ENCODE data around the gene OTUD6A.
"Not testable (repeated sequence)": the region's sequence is repeated elsewhere in the genome, so short reads cannot be mapped to it uniquely, and the experiment has no call there.

The OTUD6A gene

GRCh38 chrX:70049406-70049805, 12.9 kb upstream of the OTUD6A start:
- DNase-seq (ENCODE audit: low spot score), result no peak

GRCh38 chrX:70049925-70050324, 12.3 kb upstream of the OTUD6A start, which contains the start of gene AWAT2:
AWAT2 (minus strand) TSS chrX:70049938; CDS start chrX:70049932, 6 bp downstream.
- no peak for DNase-seq (ENCODE audit: low spot score)

- no peak for DNase-seq (ENCODE audit: low spot score)
Measured at GRCh38 chrX:70052895-70053615, 9.2 kb upstream of the OTUD6A start.

GRCh38 chrX:70054391-70054790, 7.9 kb upstream of the OTUD6A start:
- no peak for DNase-seq (ENCODE audit: low spot score)

GRCh38 chrX:70062961-70063550, 799 bp downstream of the OTUD6A start:
- no peak for DNase-seq (ENCODE audit: low spot score)

- DNase-seq (ENCODE audit: low spot score), result no peak
Measured at GRCh38 chrX:70066646-70067045, 4.4 kb downstream of the OTUD6A start.

GRCh38 chrX:70079297-70079696, 17.0 kb downstream of the OTUD6A start:
- no peak for DNase-seq (ENCODE audit: low spot score)

- DNase-seq (ENCODE audit: low spot score), result no peak
Measured at GRCh38 chrX:70079870-70080269, 17.6 kb downstream of the OTUD6A start.

GRCh38 chrX:70082723-70083122, 20.5 kb downstream of the OTUD6A start:
- no peak for DNase-seq (ENCODE audit: low spot score)

GRCh38 chrX:70084592-70085240, 22.5 kb downstream of the OTUD6A start:
- no peak for DNase-seq (ENCODE audit: low spot score)

- peak; percentile 37 for DNase-seq (ENCODE audit: low spot score)
Measured at GRCh38 chrX:70087857-70088630, 25.8 kb downstream of the OTUD6A start.

- DNase-seq (ENCODE audit: low spot score), result no peak
Measured at GRCh38 chrX:70088751-70089150, 26.5 kb downstream of the OTUD6A start.

- DNase-seq (ENCODE audit: low spot score), result peak; percentile 69
Measured at GRCh38 chrX:70089604-70090297, 27.5 kb downstream of the OTUD6A start.

GRCh38 chrX:70092247-70092646, 30.0 kb downstream of the OTUD6A start:
- DNase-seq (ENCODE audit: low spot score), result no peak

- peak; percentile 40 for DNase-seq (ENCODE audit: low spot score)
Measured at GRCh38 chrX:70096052-70096451, 33.8 kb downstream of the OTUD6A start.

GRCh38 chrX:70105229-70105628, 43.0 kb downstream of the OTUD6A start:
- DNase-seq (ENCODE audit: low spot score), result no peak

GRCh38 chrX:70111436-70112026, 49.3 kb downstream of the OTUD6A start:
- DNase-seq (ENCODE audit: low spot score), result not testable (repeated sequence)

Measured in AG08395 (cell line).